RKO (cell line): ENCODE results near the gene ELMO3.

ENCODE experiments used
- DNase-seq: peaks from one replicate; pipeline ENCODE4 v3.0.0-alpha.2; 2016; ENCODE audit warnings: low spot score

Gene ELMO3

DNA sequence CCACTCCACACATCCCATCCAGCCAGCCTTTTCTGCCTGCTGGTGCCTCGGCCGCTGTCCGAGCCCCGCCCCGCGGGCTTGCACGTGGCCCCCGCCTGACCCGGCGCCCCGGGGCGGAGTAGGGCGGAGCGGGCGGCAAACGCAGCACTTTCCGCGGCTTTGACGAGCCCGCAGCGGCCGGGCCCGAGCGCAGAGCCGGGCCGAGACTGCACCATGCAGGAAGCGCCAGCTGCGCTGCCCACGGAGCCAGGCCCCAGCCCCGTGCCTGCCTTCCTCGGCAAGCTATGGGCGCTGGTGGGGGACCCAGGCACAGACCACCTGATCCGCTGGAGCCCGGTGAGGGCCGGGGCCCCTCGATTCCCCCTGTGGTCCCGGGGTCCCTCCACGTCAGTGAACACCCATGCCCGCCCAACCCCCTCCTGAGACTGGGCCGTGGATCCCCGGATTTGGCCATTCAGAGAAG lies 34.3 kb upstream of the ELMO3 start, which contains the start of gene HSF4:
TSS of gene HSF4 (plus strand) at position 147 of the 463 bp plus-strand sequence. CDS start at position 214, 67 bp downstream.
- DNase-seq: peak; percentile 56

DNA sequence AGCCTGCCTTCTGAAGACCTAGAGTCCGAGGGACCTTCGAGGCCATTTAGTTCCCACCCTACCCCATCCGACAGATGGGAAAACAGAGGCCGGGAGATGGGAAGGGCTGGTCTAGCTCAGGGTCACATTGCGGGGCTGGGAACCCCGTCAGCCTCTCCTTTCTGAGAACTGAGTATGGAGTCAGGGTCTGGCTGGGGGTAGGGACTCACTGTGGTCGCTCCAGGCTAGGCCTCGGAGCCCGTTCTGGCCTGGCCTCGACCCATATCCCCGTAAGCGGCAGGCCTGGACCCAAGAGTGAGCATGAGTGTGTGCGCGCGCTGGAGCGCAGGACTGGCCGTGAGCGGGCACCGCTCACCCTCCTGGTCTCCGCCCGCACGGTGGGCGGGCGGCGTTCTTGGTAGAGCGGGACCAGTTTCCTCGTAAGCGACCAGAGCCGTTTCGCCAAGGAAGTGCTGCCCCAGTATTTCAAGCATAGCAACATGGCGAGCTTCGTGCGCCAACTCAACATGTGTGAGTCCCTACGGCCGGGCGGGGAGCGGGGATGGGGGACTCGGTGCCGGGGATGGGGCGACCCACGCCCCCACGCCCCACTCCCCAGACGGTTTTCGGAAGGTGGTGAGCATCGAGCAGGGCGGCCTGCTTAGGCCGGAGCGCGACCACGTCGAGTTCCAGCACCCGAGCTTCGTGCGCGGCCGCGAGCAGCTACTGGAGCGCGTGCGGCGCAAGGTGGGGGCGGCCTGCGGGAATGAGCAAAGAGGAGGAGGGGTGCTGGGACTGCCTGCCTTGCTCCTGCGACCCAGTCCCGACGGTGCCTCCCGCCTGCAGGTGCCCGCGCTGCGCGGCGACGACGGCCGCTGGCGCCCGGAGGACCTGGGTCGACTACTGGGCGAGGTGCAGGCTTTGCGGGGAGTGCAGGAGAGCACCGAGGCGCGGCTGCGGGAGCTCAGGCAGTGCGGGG lies 33.5 kb upstream of the ELMO3 start:
- DNase-seq: no peak

DNA sequence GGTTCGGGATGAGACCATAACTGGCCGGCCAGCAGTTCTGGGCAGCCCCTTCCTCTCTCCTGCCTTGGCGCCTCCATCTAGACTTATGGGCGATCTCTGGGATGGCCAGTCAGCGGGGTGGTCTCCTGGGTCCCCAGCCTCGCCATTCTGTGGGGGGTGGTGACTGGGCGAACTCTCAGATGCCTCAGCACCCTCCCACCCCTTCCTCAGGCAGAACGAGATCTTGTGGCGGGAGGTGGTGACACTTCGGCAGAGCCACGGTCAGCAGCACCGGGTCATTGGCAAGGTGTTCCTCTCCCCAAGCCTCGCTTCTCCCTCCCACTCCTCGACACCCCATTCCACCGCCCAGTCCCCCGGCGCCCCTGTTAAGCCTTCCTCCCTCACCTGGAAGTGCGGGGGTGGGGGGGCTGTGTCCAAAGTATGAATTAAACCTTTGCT lies 32.8 kb upstream of the ELMO3 start:
- DNase-seq: no peak

DNA sequence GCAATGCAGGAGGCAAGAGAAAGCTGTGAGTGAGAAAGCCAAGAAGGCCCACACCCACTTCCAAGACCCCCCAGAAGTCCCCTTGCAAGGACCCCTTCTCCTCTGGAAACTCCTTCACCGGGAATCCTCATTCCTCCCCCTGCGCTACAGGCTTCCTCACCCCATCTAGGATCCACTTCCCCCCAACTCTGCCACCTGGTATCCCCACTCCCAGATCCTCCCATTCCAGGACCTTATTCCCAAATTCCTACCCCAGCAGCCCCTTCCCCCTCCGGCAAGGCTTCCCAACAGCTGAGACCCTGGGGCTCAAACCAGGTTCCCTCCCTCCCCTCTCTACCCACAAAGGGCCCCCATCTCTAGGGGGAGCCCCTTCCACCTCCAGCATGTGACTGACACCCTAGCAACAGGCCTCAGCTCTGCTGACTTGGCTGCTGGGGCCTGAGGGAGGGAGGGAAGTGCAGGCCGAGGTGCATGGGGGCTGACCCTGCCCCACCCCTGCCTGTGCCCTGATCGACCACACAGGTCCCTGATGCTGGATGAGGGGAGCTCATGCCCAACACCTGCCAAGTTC lies 32.2 kb upstream of the ELMO3 start:
- no peak for DNase-seq

DNA sequence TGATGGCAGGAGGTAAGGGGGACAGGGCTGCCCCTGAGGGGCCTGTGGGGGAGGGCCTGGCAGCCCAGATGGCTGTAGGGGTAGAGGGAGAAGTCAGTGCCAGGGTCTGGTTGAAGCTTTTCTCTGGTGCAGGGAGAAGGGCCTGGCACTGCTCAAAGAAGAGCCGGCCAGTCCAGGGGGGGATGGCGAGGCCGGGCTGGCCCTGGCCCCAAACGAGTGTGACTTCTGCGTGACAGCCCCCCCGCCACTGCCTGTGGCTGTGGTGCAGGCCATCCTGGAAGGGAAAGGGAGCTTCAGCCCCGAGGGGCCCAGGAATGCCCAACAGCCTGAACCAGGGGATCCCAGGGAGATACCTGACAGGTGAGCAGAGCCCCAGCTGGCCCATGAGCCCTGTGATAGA lies 31.3 kb upstream of the ELMO3 start:
- DNase-seq: no peak

DNA sequence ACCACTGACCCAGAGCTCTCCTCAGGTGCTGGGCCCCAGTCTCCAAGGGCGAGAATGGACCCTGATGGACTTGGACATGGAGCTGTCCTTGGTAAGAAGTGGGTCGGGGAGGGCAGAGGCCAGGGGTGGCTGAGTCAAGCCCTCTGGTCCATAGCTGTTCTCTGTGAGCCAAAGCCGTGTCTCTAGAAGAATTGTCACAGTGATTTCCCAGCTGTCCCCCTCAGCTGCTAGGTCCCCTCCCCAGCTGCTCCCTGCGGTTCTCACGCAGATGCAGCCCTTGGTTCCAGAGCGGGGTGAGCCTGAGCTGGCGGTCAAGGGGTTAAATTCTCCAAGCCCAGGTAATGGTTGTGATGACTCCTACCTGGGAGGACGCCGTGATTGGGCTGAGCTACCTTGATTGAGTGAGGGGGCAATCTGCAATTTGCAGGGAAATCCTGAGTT lies 29.9 kb upstream of the ELMO3 start:
- DNase-seq: no peak

DNA sequence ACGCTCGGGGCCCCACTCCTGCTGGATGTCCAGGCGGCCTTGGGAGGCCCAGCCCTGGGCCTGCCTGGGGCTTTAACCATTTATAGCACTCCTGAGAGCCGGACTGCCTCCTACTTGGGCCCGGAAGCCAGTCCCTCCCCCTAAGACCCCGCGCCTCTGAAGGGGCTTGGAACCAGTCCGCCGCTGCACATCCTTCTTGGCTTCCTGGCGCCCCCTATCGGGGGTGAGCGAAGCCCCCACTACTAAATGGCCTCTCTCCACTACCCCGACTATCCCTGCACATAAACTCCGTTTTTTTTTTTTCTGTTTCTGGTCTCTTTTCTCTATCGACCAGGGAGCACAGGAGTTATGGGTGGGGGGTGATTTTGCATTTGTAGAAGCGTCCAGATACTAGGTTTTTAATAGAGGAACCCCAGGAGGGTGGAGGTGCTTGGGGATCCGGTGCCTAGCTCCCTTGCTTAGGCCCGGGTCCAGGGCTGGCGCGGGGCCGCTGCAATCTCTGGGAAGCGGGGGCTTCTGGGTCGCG lies 29.2 kb upstream of the ELMO3 start:
- peak; percentile 44 for DNase-seq

DNA sequence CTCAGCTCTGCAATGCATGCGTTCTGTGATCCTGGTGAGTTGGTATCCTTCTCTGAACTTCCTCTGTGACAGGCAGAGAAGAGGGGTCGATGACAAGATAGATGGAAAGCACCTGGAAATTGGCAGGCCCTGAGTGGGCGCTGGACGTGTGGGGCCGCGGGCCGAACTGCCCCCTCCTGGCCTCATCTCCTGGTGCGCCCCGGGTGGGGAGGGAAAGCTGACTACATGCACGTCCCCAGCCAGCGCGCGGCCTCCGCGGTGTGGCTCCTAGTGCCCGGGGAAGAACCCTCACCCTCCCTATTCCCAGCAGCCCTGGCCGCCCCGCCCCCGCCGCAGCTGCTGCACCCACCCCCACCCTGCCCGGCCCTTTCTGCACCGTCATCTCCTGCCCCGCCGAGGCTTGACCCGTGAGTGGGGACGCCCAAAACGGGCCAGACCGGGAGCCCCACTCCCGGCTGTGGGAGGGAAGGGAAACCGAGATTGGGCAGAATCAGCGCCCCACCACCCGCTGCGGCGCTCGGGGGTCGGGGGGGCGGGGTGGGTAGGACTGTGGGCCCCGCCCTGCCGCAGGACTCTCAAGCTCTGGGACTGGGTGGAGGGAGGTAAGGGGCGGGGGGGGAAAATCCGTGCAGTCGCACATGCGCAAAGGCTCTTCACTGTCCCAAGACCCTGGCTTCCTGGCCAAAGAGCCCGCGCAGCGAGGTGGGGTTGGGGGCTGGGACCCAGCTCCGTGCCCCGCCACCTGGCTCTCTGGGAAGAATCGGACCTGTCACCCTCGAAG lies 28.6 kb upstream of the ELMO3 start, which contains the start of gene NOL3:
TSS of gene NOL3 (plus strand) at position 371 of the 781 bp plus-strand sequence.
- peak; percentile 86 for DNase-seq

DNA sequence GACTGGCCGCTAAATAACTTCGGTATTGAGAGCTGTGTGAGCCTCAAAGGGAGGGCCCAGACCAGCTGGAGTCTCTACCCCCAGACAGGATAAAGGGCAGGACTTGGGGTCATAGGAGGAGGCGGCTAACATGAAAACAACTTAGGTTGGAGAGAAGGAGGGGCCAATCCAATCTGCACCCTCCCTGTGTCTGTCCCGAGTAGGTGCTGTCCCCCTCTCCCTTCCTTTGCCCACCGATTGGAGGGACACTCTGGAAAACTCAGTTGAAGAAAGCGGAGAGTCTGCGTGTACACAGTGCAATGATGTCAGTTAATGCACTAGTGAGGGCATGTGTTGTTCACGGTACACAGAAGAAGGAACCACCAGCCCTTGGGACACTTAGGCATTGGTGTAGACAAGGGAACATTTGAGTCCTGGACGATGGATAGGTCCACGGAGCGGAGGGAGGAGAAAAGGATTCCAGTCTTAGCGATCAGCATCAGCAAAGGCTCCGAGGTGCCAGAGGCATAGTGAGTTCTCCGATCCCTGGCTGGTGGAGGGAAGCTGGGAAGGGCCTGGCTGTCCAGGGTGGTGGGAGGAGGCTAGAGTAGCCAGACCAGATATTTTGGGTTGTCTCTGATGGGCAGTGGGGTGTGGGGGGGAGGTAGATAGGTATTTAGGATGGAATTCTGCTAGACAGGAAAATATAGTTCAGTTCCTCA lies 27.8 kb upstream of the ELMO3 start:
- DNase-seq: no peak

DNA sequence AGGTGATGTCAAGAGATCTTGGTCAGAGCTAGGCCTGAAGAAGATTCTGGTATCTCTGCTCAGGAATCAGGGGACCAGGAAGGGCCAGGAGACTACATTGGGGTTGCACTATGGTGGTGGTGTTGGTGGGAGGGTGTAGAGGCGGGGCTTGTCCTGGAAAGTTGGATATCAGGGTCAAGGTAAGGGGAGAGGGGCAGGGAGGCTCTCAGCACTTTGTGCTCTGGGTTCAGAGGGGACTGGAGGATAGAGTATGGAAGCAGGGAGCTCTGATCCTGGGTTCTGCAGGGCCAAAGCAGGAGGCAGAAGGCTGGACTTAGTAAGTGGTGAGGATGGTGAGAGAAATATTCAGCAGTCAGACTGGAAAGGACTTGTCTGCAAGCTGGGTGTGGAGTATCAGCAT lies 25.6 kb upstream of the ELMO3 start:
- DNase-seq: no peak

DNA sequence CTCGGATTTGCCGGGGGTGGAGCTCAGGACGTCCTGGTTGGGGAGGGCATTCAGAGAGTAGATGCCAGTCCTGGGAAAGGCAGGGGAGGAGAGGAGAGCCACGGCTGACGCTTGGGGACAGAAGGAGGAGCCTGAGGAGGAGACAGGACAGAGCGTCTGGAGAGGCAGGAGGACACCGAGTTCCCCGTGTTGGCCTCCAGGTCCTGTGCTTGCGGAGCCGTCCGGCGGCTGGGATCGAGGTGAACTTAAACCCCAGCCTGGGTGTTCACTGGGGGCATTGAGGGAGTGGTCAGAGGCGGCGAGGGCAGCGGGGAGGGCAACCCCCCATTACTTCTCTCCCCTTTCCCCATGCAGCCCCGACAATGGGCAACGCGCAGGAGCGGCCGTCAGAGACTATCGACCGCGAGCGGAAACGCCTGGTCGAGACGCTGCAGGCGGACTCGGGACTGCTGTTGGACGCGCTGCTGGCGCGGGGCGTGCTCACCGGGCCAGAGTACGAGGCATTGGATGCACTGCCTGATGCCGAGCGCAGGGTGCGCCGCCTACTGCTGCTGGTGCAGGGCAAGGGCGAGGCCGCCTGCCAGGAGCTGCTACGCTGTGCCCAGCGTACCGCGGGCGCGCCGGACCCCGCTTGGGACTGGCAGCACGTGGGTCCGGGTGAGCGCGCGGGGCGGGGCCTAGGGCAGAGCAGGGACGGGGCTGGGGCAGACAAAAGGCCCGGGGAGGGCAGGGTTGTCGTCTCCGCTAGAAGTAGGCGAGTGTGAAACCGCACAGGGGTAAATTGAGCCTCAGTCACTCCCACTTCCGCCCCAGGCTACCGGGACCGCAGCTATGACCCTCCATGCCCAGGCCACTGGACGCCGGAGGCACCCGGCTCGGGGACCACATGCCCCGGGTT lies 24.9 kb upstream of the ELMO3 start:
- DNase-seq: peak; percentile 93

DNA sequence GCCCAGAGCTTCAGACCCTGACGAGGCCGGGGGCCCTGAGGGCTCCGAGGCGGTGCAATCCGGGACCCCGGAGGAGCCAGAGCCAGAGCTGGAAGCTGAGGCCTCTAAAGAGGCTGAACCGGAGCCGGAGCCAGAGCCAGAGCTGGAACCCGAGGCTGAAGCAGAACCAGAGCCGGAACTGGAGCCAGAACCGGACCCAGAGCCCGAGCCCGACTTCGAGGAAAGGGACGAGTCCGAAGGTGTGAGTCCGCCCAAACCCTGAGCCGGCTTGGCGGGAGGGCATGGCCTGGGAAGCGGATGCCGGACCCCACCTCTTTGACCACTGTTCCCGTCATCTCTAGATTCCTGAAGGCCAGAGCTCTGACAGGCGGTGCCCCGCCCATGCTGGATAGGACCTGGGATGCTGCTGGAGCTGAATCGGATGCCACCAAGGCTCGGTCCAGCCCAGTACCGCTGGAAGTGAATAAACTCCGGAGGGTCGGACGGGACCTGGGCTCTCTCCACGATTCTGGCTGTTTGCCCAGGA lies 24.2 kb upstream of the ELMO3 start:
- DNase-seq: no peak

DNA sequence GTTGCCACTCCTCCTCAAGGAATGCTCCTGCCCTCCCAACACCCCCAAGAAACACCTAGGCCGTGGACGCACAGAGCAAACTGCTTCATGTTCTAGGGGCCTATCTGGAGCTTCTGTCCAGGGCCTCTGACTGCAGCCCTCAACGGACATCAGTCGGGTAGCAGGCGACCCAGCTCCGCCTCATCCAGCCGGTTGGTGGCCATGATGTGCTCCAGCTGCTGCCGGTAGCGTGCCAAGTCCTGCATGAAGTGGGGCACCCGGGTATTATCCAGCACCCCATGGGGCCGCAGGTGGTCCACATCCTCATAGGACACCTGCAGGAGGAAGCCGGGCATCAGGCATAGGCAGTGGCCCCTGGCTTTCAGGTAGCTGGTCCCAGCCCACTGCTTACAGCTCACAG lies 22.3 kb upstream of the ELMO3 start:
- no peak for DNase-seq

DNA sequence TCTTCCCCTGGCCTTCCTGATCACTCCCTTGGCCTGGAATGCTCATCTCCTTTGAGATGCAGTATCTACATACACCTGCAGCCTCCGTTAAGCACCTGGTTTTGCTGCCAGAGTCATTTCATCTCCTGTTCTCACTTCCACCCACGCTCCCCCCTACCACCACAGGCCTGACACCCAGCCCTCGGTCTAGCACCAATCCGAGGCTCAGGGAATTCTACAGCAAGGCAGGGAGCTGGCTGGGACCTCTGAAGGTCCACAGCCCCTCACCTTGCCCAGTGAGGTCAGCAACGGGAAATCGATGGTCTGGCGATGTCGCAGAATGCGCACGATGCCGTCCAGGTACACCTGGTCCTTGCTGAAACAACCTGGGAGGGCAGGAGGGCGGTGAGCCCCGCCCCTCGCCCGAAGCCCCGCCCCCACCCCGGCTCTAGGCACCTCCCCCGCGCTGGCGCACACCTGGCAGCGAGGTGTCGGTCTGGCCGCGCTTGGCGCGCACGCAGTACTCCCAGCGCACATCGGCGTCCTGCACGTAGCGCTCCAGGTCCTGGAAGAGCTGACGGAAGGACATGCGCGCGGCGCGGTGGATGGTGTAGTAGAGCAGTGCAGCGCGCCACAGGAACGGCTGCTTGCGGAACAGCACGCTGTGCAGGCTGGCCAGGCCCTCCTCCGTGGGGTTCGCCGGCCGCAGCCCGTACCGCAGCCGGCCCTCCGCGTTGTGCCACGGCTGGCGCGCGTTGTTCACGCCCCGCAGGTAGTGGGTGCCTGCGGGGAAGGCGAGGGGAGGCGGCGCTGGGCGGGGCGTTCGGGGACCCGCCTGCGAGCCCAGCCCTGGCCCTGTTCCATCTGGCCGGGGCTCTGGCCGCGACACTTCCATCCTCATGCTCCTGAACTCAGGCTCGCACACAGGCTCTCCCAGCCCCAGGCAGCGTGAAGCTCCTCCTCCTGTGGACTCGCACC lies 20.9 kb upstream of the ELMO3 start:
- peak; percentile 80 for DNase-seq

DNA sequence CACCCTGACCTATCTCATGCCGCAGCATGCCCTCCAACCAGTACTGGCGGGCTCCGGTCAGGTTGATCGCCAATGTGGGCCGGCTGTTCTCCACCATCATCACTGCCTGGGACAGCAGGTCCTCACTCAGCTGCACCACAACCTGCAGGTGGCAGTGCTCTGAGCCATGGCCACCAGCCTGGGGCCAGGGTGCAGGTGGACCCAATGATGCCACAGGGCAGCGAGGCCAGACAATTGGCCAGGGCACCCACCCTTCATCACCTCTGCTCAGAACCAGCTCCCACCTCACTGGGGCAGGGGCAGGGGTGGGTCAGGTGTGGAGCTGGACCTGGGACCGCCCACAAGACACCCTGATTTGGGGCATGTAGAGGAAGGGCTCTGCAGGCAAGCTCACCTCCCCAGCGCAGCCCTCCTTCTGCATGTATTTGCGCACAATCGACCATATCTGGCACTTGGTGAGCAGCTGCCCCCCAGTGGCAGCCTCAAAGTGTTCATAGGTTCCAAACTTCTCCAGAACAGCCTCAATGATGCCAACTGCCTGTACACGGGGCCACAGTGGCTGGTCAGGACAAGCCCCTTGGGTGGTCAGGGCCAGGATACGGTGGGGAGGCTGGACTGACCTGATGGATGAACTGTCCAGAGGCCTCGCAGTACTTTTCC lies 19.4 kb upstream of the ELMO3 start:
- DNase-seq: no peak

DNA sequence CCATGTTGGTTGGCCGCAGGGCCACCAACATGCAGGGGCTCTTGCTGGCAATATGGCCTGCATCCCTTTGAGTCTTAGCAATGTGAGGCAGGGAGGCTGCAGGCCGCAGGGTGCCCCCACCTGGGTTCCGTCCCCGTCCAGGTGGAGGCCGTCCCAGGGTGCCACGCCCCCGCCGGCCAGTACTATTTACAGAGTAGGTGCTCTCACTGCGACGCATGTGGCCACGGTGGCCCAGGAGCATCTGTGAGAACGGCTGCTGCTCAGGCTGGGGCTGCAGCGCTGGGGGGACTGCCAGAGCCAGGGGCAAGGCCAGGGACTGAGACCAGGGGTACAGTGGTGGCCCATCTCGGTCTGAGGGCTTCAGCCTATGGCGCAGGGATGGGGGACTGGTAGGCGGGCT lies 18.8 kb upstream of the ELMO3 start:
- no peak for DNase-seq

DNA sequence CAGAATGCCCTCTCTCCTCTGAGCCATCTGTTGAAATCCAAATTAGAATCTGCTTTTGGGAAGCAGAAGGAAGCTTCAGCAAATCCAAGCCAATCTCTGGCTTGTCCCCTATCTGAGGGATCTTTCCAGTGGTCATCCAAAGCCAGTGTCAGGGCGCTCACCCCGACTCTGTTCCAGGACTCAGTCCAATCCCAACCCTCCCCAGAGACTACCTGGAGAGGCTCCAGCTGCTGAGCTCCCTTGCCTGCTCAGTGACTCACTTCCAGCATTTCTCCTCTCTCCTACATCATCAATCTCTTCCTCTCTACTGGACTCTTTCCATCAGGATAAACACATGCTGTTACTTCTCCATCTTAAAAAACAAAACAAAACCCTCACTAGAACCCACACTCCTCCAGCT lies 17.6 kb upstream of the ELMO3 start:
- DNase-seq: peak; percentile 34

DNA sequence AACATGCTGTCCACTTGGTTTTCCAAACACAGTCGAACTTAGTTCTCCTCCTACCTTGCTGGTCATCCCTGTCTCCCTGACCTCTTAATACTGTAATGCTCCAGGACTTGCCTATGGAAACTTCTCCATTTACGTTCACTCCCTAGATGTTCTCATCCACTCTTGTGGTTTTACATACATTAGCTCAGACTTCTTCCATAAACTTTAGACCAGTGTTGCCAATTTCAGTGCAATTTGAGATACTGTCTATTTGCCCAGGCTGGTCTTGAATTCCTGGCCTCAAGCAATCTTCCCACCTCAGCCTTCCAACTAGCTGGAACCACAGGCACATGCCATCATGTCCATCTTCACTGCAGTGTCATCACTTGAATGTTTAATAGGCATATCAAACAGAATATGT lies 16.6 kb upstream of the ELMO3 start:
- DNase-seq: no peak

DNA sequence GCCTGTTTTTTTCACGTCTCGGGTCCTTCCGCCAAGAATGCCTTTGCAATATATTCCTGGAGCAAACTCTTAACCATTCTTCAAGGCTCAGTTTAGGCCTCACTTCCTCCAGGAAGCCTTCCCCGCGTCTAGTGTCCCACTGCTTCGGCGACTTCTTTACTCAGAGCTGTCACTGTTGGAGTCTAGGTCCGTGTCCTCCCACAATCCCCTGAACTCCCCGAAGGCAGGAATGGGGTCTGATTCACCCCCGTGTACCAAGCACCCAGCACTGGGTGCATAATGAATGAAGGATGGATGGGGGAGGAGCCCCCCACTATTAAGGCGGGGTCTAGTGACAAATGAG lies 15.7 kb upstream of the ELMO3 start:
- no peak for DNase-seq
